GM18873 (cell line): ENCODE data around the gene HAT1.
"Not testable (repeated sequence)": the region's sequence is repeated elsewhere in the genome, so short reads cannot be mapped to it uniquely, and the experiment has no call there.

Experiments used
- ATAC-seq: cut with Tn5 transposase; IDR thresholded peaks from one replicate; pipeline ENCODE4 v1.9.1; 2021; ENCODE audit warnings: mild to moderate bottlenecking, moderate library complexity, moderate number of reproducible peaks; ENCODE audit not compliant: unreplicated experiment, low FRiP score

HAT1 gene, protein sequence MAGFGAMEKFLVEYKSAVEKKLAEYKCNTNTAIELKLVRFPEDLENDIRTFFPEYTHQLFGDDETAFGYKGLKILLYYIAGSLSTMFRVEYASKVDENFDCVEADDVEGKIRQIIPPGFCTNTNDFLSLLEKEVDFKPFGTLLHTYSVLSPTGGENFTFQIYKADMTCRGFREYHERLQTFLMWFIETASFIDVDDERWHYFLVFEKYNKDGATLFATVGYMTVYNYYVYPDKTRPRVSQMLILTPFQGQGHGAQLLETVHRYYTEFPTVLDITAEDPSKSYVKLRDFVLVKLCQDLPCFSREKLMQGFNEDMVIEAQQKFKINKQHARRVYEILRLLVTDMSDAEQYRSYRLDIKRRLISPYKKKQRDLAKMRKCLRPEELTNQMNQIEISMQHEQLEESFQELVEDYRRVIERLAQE

GRCh38 chr2:171922230-171923022 lies at the start of gene HAT1:
Gene HAT1, plus strand, starts transcription at chr2:171922461. Its CDS starts 40 bp downstream, at chr2:171922501.
- ATAC-seq: peak; percentile 90

DNA sequence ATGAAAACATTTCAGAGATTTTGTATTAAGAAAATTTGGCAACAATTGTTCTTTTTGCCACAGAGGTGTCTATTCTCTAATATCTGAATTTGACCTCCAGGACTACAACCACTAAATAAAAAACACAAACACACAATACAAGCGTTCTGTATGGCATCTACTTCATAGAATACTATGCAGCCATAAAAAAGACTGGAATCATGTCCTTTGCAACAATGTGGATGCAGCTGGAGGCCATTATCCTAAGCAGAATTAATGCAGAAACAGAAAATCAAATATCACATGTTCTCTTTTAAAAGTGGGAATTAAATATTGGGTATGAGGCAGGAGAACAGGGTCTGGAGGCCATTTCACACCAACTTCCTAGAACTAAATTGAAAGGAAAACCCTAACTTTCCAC lies 47.7 kb upstream of the HAT1 start:
- no peak for ATAC-seq

- ATAC-seq: no peak
Observed at GRCh38 chr2:171874963-171875362, 47.3 kb upstream of the HAT1 start.

DNA sequence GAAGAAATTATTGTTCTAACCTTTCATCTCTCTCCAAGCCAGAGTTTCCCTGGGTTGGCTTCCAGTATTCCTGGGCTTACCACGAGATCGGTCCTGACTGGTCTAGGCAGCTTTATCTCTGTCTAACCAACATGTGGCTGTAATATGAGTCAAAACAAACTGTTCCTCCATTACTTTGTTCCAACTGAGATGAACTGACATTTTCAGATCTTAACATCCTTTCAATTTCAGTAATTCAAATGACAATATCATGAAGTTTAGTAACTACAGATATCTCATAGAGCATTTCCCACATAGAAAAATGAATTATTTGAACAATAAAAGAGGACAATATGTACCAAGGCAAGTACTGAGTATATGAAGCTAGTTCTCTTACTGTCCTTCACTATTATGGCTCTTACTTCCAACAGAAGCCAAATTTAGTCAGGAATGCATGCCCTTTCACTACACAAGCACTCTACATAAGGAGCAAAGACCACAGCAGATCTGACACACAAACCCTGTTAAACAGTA lies 43.7 kb upstream of the HAT1 start:
- ATAC-seq: no peak

- no peak for ATAC-seq
Observed at GRCh38 chr2:171879865-171880264, 42.4 kb upstream of the HAT1 start.

DNA sequence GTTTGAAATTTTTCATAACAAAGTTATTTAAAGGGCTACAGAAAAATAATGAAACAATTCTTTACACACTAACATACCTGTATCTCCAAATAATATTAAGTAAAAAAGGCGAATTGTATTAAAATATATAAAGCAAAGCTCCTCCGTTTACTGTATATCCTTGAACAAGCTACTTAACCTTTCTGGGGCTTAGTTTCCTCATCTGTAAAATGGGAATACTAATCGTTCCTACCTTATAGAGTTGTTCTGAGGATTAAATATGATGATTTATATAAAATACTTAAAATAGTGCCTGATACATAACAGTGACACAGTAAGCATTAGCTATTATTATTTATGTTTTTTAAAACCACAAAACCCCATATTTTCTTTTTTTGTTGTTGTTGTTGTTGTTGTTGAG lies 41.5 kb upstream of the HAT1 start:
- no peak for ATAC-seq

GRCh38 chr2:171882089-171882769 lies 40.0 kb upstream of the HAT1 start:
- ATAC-seq: no peak

DNA sequence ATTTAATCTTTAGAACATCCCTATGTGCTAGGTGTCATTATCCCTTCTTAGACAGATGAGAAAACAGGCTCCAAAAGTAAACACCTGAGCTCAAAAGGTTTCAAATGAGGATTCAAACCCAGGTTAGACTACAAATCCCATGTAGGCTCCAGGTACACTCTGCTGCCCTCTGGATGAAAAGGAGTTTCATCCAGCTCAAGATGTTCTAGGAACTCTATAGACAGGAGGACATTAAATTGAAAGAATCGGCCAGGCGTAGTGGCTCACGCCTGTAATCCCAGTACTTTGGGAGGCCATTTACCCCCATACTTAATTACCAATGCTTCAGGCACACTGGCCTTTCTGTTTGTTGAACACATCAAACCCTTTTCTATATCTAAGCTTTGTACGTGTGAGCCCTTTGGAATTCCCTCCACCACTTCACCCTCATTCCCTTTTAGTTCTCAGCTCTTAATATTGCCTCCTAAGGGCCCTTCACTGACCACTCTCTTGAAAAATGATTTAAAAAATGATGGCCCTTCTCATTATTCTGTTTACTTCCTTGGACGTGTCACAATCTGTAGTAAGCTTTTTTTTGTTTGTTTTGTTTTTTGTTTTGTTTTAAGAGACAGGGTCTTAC lies 38.9 kb upstream of the HAT1 start:
- ATAC-seq: no peak

DNA sequence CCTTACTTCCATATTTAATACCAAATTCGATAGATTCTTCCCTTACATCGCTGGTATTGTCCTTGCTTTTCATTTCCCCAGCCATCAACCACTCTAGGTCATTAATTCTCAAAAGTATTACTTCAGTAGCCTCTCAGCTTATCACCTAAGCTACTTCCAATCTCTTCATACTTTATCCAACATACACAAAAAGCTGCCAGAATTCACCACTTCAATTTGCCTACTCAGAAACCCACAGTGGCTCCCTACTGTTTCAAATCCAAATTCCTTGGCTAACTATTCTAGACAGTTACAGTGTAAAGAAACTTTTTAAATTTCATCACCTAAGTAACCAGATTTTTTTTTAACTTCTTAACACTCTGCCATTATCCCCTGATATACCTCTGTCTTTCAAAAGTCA lies 32.9 kb upstream of the HAT1 start:
- ATAC-seq: no peak

GRCh38 chr2:171889808-171890207 lies 32.5 kb upstream of the HAT1 start:
- ATAC-seq: no peak

DNA sequence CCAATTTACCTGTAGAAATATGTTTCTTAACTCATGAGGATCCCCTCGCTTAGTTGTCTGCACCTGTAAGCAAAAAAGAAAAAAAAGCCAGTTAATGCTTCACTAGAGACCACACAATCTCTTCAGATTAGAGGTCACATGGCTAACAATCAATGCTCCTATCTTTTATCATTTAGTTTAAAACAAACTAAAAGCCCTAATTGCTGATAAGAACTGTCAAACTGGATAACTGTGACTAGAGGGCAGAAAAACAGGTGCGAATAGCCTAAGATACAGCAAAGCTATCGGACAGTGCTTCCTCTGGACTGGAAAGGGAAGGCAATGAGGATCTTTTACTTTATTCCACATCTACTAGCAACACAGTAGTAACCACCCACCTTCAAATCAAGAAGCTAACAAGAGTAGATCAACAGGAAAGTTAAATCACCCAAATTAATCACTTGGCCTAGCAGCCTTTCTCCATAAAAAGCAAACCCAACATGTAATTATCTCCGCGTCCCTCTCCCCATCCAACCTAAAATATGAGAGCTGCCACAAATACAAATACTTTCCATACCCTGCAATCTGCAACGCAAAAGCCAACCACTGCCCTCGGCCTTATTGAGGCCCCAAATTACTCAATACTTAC lies 29.0 kb upstream of the HAT1 start:
- no peak for ATAC-seq

- ATAC-seq: peak; percentile 61
Observed at GRCh38 chr2:171893824-171894611, 28.2 kb upstream of the HAT1 start, which contains the start of gene SLC25A12. Gene SLC25A12, minus strand, starts transcription at chr2:171894244. Its CDS starts 30 bp downstream, at chr2:171894214.

GRCh38 chr2:171894612-171894947 lies 27.7 kb upstream of the HAT1 start:
- ATAC-seq: no peak

- no peak for ATAC-seq
Observed at GRCh38 chr2:171895786-171896185, 26.5 kb upstream of the HAT1 start.

DNA sequence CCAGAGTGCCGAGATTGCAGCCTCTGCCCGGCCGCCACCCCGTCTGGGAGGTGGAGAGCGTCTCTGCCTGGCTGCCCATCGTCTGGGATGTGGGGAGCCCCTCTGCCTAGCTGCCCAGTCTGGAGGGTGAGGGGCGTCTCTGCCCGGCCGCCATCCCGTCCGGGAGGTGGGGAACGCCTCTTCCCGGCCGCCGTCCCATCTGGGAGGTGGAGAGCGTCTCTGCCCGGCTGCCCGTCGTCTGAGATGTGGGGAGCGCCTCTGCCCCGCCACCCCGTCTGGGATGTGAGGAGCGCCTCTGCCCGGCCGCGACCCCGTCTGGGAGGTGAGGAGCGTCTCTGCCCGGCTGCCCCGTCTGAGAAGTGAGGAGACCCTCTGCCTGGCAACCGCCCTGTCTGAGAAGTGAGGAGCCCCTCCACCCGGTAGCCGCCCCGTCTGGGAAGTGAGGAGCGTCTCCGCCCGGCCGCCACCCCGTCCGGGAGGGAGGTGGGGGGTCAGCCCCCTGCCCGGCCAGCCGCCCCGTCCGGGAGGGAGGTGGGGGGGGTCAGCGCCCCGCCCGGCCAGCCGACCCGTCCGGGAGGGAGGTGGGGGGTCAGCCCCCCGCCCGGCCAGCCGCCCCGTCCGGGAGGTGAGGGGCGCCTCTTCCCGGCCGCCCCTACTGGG lies 22.5 kb upstream of the HAT1 start:
- ATAC-seq: not testable (repeated sequence)

GRCh38 chr2:171902840-171903420 lies 19.3 kb upstream of the HAT1 start:
- no peak for ATAC-seq

DNA sequence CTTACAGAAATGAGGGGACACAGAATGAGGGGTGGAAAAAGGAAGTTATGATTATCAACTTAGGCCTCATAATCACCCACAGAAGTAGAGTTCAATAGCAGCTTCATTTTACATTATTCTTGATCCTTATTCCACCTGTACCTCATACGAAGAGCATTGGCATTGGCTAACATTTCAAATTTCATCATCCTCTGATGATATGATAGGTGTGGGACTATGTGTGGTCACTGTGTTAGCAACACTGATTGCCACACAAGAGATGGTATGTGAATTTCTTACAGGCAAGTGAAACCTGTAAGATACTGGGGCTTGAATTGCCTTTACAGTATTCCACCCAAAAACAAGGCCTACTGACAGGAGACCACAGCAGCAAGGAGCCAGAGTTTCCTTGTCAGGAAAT lies 14.0 kb upstream of the HAT1 start:
- ATAC-seq: no peak

DNA sequence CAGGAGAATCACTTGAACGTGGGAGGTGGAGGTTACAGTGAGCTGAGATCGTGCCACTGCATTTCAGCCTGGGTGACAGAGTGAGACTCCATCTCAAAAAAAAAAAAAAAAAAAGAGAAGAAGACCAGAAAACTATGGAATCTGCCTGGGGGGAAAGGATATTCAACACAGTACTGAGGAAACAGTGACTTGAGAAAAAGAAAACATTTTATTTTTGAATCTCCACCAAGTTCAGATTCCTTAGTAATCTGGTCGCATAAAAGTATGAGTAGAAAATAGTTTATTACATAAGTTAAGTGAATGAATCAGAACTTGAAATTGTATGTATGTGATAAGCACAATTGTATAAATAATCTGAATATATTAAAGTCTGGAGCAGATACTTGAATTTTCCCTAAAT lies 13.0 kb upstream of the HAT1 start:
- ATAC-seq: no peak
